HG02759 (cell line): Measurements from ENCODE around the gene CDX2.
"Not testable (repeated sequence)": the region's sequence is repeated elsewhere in the genome, so short reads cannot be mapped to it uniquely, and the experiment has no call there.

ENCODE experiments used
- ATAC-seq: cut with Tn5 transposase; IDR thresholded peaks from one replicate; pipeline ENCODE4 v1.9.1; 2021; ENCODE audit warnings: mild to moderate bottlenecking, moderate library complexity; ENCODE audit not compliant: unreplicated experiment

The CDX2 gene

DNA sequence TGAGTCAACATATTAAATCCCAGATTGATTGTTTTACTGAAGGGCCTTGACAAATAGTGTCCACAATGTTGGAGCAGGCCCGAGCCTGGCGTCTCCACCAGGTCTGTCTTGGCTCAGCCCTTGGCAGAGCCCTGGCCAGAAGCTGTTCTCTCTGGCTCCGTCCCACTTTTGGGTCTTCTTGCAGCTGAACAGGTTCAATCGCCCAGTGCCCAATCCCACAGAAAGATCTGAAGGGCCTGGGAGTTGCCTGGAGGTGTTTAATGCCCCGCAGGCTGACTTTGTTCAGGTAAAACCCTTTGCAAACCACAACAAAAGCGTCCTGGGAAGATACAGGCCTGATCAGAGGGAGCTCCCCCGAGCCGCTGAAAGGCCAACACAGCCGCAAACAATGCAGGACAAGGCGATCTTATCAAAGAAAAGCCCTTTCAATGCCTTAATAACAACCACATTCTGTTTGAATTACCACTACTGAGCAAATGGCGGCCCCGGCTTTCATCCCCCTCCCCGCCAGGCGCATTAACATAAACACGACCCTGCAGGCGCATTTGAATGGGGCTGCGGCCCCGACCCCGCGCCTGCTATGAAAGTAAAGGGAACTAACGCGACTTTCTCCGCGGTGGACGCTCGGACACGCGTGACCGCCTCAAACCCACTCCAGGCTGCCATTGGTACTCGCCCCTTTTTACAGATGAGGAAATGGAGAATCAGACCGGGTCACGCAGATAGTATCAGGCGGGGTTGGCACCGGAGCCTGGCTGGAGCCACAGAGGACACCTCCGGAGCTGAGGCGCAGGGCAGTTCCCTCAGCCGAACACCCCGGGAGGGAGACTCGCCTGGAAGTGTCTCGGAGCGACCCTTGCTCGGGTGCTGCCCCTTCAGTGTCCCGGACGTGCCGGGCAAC lies 3.1 kb downstream of the CDX2 start:
- ATAC-seq: no peak

DNA sequence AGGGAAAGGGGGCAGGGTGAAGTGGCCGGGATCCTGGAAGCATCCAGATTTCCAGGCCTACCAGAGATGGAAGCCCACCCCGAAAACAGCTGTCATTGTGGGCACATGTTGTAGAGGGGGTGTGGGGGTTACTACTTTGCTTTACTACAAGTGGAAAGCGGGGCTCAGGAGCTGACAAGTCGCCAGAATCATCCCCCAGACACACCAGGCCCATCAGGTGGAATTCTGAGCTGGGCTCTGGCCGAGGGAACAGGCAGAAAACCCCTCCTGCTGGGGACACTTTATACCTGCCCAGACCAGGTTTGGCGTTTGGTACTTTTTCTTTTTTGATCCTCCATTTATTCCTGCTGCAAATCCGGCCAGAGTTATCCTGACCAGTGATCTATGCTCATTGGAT lies 3.8 kb downstream of the CDX2 start:
- no peak for ATAC-seq

DNA sequence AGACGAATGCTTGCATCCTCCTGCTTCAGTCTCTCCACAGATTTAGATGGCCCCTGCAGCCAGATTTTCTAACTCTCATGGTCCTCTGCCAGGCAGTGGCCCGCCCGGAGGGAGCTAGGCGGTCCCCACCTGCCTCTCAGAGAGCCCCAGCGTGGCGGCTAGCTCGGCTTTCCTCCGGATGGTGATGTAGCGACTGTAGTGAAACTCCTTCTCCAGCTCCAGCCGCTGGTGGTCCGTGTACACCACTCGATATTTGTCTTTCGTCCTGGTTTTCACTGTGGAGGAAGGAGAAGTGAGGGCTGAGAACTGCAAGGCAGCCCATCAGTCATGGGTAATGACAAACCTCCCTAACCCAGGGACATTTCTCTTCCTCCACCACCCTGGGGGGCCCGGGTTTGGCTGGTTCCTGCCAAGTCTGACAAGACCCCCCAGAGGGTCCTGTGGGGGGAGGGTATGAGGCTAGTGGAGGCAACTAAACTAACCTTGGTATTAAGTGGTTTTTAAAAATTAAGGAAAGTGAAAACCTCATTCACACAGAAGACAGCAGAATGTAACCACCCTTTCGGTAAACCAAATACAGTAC lies 4.3 kb downstream of the CDX2 start:
- ATAC-seq: no peak

DNA sequence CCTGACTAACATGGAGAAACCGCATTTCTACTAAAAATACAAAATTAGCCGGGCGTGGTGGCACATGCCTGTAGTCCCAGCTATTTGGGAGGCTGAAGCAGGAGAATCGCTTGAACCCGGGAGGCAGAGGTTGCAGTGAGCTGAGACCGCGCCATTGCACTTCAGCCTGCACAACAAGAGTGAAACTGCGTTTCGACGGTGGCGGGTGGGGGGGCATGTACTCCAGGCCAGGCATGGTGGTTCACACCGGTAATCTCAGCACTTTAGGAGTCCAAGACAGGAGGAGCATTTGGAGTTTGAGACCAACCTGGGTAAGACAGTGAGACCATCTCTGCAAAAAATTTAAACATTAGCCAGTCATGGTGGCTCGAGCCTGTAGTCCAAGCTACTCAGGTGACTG lies 4.9 kb downstream of the CDX2 start:
- ATAC-seq: not testable (repeated sequence)

DNA sequence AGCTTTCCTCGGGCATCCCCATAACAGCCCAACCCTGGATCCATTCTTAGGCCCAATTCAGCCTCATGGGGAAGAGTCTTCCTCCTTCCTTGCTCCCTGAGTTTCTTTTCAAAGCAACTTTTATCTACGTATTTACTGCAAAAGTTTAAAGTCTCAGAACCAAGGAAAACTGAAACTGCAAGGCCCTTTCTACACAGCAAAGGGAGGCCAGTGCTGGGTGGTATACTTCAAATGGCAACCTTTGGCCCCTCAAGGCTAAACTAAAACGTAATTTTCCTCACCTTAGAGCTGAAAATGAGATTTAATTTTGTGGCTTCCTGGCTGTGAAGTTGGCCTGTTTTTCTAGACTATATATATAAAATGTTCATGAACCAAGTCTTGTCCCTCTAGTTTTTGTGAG lies 5.6 kb downstream of the CDX2 start:
- ATAC-seq: no peak

DNA sequence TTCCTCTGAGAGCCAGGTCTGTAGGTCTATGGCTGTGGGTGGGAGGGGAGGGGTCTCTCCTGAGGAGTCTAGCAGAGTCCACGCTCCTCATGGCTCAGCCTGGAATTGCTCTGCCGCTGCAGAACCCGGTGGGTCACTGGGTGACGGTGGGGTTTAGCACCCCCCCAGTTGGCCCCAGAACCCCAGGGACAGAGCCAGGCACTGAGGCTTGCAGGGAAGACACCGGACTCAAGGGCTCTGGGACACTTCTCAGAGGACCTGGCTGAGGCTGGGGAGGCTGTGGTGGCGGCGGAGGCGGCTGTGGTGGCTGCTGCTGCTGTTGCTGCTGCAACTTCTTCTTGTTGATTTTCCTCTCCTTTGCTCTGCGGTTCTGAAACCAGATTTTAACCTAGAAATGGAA lies 6.1 kb downstream of the CDX2 start:
- no peak for ATAC-seq

DNA sequence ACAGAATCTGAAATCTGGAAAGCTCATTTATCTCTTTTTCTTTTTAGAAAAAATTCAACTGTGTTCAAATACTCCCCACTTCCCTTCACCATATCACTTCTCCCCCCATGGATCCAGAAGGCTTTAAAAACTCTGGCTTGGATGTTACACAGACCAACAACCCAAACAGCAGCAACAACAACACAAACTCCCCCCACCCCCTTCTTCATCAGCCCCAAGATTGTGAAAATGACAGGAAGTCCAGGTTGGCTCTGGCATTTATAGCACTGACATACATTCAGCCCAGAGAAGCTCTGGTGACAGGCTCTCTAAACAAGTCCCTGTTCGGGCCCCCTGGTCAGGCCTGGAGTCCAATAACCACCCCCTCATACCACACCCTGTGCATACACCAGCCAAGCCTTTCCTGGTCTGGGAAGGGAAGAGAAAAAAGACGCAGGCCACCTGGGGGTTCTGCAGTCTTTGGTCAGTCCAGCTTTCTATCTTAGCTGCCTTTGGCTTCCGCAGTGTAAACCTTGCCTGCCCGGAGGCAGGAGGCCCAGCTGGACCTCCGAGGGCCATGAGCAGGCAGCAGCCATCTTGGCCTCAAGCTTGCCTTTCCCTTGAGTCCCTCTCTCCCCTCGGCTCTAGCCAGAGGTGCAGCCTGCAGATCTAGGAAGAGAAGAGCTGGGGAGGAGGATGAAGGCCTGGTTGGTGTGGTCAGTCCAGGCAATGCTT lies 6.8 kb downstream of the CDX2 start:
- ATAC-seq: no peak

DNA sequence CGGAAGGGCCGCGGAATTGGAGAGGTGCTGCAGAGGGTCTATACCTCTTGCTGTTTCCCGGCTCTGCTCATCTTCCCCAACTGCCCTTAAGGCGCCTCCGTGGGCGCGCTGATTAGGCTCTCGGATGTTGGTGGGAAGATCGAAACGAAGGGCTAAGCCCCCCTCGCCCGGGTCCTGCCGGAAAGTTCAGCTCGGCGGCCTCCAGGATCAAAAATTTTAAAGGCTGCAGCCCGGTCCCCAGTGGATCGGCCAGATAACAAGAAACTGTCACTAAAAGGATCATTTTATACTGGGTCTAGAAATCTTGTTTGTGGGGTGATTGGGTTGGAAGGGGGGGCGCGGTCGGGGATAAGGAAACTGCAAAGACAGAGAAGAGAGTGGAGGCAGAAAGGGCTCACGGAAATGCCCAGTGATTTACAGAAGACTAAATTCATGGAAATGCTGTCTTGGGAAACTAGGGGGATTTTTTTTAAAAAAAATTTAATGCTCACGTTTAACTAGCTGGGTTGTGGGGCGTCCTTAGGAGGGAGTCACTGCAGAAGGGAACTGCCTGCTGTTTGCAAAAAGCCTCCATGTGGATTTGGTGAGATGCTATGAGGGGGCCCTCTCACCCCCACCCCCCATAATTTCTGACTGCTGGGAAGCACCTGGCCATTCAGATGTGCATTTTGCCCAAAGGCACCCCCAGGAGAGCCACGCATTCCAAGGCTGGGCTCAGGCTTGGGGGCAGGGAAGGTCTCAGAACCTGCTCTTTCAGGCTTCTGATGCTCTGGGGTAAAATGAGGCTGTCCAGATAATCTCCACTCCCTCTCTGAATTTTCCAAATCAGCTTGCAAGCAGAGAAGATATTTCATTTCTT lies 7.7 kb downstream of the CDX2 start:
- no peak for ATAC-seq

DNA sequence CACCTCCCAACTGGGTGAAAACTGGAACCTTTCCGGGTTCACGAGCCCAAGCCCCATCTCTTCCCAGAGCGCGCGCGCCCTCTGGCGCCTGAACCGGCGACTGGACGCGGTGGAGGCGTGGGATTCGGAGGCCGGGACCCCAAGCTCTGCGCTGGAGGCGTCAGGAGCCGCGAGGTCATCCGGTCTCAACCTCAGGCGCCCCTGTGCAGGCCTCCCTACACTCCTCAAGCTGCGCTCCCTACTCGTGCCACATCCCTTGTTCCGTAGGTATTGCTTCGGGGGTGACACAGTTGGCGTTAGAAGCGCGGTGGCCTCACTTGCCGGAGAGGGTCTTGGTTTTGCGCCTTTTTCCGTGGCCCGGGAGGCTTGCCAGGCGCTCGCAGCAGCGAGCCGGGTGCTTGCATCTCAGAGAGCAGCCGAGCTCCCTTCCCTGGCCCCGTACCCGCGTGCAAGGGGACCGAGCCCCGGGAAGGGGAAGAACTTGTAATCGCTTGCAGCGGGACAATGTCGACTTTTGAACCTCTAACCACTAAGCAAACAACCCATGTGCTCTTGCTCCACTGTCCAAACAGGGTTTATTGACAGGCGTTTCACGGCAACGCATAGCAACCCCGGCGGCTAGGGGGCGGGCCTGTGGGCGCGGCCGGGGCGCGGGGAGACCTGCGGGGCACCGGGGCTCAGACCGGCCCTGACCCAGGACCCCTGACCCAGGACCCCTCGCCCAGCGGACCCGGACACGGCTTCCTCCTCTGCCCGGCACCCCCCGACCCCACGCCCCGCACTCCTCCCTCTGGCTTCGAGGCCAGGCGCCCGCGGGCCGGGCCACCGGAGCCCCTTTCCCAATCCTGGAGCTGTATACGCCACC lies 8.5 kb downstream of the CDX2 start:
- no peak for ATAC-seq

DNA sequence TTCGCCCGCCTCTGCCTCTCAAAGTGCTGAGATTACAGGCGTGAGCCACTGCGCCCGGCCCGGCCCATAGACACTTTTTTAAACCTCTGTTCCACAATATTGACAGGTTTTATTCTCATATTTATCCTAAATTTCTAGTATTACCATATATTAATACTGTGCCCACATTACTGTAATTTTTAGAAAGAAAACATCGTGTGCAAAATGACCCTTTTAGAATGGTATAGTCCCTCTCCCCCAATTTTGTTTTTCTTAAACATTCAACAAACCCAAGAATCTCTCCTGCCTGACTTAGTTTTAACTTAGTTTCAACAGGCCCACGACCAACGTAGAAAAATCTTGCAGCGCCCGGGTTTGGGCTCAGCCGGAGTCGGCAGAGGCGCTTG lies 9.1 kb downstream of the CDX2 start:
- ATAC-seq: no peak

DNA sequence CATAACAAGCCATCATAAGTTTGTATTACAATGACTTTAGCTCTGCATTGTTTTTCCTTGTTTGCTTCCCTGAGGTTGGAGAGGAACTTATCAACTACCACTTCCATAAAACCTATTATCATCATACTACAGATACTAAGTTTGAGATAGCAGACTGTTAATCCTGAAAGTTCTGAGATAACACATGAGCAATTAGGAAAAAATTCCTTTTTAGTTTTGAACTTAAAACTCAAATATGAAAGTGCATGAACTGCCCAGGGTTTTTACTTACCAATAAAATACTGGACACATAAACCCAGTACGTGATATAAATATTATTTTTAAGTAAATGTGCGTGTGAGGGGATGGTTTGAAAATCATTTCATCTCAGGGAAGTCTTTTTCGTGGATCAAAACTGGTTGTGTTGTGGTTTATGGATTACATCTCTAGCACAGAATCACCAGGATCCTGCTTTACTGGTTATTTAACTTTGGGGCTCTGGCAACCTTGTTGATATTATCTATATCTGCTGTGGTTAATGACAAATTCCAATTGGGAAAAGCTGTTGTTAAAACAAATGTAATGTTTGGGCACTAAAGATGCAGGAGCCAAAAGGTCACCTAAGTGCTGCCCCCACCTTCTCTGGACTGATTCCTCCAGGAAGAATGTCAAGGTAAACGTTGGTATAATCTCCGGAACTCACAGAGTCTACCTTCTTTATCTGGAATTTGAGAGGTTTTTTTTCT lies 12.4 kb downstream of the CDX2 start:
- no peak for ATAC-seq

DNA sequence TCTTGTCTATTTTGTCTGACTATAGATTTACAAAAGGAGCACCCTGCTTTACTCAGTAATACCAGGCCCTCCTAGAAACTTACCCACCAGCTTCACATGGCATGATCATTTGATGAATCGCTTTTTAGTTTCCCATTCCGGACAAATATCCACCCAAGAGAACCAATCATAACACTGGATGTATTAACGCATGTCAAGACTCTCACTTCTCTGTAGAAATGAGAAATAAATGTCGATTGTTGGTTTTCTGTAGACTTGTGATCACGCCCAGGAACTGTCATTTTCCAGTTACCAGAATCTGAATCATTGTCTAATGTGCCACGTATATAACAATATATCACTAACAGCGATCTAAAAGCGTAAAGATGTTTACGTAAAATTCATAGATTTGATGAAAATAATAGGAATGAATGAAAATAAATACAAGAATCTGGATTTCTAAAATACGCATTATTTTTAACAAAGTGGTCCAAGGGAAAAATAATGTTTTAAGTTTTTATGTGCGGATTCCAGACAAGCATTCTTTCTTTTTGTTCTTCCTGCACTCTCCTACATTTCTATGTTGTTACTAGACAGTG lies 14.0 kb downstream of the CDX2 start:
- no peak for ATAC-seq

DNA sequence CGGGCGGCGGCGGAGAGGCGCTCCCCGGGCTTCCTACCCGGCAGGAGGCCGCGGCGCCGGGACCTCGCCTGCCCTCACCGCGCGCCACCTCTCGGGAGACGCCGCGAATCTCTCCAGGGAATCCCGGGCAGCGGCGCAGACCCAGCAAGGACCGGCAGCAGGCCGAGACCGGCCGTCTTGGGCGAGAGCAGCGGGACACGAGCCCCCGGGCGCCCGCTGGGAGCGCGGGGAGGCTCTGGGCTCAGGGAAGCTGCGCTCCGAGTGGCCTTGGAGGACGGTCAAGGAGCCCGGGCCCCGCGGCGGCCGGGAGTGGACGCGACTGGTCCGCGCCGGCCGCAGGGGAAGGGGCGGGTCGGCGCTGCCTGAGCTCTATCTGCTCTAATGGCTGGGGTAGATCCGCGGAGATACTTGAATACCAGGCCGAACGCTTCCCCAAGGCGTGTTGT lies 14.7 kb downstream of the CDX2 start:
- peak; percentile 23 for ATAC-seq

DNA sequence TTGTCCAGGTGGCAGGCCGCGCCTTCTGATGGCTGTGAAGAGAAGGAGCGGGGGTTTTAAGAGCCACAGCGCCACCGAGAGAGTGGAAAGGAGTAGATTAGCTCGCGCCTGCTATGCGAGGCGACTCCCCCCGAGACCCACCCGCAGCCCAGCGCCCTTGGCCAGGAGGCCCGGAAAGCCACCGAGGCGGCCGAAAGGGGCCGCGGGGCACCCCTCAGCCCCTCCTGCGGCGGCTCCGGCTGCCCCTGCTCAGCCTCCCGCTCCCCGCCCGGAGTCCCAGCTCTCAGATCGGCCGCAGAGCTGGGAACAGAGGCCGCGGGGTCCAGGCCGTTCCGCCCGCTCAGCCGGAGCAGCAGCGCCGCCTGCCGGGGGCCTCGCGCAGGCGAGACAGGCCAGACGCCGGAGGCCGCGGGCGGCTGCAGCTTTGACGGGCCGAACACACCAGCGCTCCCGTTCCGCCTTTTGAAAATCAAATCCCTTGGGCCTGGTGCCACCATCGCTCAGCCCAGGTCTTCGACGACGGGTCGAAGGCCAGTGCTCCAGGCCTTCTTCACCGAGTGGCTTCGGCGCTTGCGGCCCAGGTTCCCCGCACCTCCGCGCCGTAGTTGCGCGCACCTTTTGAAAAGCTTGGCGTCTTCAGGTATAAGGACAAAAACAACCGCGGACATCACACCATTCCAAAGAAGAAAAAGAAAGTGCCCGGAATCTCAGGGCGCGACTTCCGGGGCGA lies 15.3 kb downstream of the CDX2 start:
- ATAC-seq: peak; percentile 94

DNA sequence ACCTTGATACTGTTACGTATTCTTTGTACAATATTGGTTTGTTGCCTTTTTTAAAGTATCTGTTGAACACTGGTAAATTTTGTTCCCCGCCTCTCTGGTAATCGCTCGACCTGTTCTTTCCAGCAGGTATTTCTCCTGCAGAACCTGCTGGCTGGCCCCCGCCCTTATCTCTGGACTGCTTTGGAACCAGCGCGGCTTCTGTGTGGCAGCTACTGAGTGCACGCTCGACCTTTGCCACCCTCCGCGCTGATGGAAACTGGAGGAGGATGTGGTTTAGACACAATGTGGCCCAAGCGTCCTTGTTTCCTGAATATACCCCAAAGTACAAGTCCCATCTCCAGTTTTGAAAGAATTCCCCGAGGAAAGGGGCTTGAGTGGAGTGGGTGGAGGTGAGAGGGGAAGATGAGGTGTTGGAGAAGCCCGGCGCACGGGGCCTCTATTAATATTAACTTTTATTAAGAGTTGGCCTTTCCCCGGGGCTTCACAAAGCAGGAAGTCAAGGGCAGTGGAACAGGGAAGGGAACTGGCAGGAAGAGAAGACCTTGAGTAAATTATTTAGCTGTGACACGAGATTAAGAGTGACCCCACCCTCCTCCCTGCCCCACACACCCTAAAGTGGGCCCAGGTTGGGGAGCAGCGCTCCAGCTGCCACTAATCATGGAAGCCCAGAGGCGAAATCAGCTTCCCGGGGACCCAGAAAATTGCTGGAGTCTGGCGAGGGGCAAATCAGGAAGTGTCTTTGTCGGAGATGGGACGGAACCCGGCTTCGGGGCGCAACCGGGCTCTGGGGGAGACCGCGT lies 16.0 kb downstream of the CDX2 start:
- peak; percentile 26 for ATAC-seq

DNA sequence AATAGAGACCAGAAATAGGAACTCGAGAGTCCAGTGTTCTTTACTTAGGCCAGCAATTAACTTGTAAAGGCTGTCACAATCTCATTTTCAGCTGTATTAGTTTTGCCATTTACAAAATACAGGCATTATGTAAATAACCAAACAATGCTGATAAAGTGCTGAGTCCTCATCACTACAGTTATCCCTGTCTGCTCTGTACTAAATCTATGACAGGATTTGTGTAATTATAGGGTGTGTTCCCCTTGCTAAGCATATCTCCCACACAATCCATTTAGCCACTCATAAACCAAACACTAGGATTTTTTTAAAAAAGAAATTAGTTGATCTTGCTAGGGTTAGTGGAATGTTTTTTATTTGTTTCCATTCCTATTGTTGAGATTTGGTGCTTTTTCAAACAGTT lies 26.1 kb downstream of the CDX2 start:
- no peak for ATAC-seq

DNA sequence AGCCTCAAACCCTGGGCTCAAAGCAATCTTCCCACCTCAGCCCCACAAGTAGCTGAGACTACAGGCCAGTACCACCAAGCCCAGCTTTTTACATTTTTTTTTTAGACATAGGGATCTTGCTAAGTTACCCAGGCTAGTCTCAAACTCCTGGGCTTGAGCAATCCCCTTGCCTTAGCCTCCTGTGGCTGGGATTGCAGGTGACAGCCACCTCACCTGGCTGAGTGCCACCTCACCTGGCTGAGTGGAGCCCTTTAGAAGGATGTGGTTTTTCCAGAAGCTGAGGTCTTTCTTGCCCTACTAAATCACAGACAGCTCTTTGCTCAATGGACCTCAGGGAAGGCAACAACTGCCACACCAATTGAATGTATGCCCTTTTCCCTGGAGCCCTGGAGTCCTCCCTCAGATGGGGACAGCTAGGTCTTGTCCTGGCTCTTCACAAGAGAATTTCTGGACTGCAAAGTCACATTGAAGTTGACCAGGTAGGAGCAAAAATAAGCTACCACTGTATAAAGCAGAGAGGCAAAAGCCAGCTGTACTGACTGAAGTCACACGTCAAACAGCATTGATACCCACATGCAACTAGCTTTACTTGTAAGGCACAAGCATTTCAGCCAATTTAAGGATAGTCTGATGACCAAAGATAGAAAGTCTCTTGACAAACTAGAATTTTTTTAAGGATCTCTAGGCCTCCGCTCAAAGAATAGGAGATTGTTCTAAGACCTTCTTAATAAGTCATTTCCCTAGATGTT lies 35.4 kb downstream of the CDX2 start:
- no peak for ATAC-seq
